Testis (tissue), 3 donors: ENCODE results near the gene THAP12. TPM values are rescaled to one million over a fixed set of nuclear protein-coding genes. Genes with fewer than 3 reads are reported as not detected.

Experiments used
- DNase-seq: peaks from one replicate; pipeline ENCODE4 v3.0.0-alpha.2; 2019
- H3K27ac ChIP-seq, 2 donors: fragments of 200-600 bp; sonication (generic); one replicate each; pipeline ENCODE4 v1.5.1; 2019
- H3K27me3 ChIP-seq: fragments of 200-600 bp; sonication (generic); one replicate; pipeline ENCODE4 v1.5.1; 2019
- H3K36me3 ChIP-seq: fragments of 200-600 bp; sonication (generic); one replicate; pipeline ENCODE4 v1.5.1; 2017; ENCODE audit warnings: low read depth; ENCODE audit errors: missing control alignments
- H3K4me1 ChIP-seq: fragments of 200-600 bp; sonication (generic); one replicate; pipeline ENCODE4 v1.5.1; 2019
- H3K4me3 ChIP-seq, 2 donors: fragments of 200-600 bp; sonication (generic); one replicate each; pipeline ENCODE4 v1.5.1; 2017 to 2019
- H3K9me3 ChIP-seq: fragments of 200-600 bp; sonication (generic); one replicate; pipeline ENCODE4 v1.5.1; 2017
- POLR2A ChIP-seq: fragments of 450-650 bp; IDR thresholded peaks from one replicate; pipeline ENCODE4 v1.6.1; 2017; ENCODE audit warnings: antibody characterized with exemption, mild to moderate bottlenecking, moderate library complexity
- WGBS, 2 donors: methylation state at CpG; one replicate each; pipeline ENCODE4 v1.1.5; 2018; 5-methylcytosine and 5-hydroxymethylcytosine counted together
- intact Hi-C: fragments of 100-400 bp; cut with DNase I; formaldehyde crosslinking; loops from one replicate; pipeline ENCODE4 v1.15.1; 2023; ENCODE audit warnings: low total_unique reads
- polyA plus RNA-seq: library from polyadenylated mRNA; stranded (reverse); fragments of 350-450 nt; fragmentation: Illumina TruSeq; extraction: RNeasy Lipid Tissue Mini Kit (QIAGEN cat#74804); gene quantifications from one replicate; pipeline ENCODE4 v1.2.3, GENCODE V29; 2014; ENCODE audit warnings: low read depth, low replicate concordance; ENCODE audit not compliant: insufficient read depth
- total RNA-seq, 2 donors: library from RNA; depleted of rRNA; stranded (reverse); fragments of >200 nt; gene quantifications; one replicate each; pipeline ENCODE4 v1.2.3, GENCODE V29; 2016
- TF ChIP-seq, protein P1 (sequence below), 3 experiments: fragments of 450-650 bp in 2 of 3; fragments of 200-600 bp in 1 of 3; sonication (generic) in 1 of 3; IDR thresholded peaks; one replicate each; pipeline ENCODE4 v1.5.1; 2016 to 2019; ENCODE audit warnings: antibody characterized with exemption in 3 of 3, mild to moderate bottlenecking in 2 of 3, moderate library complexity in 1 of 3

Gene THAP12
- total and polyA plus RNA-seq, 3 donors from 2014 or later = 37.7 to 41.0 (median 39.8) TPM

GRCh38 chr11:76369406-76369805, 11.5 kb downstream of the THAP12 start:
- no peak overlapping the region for H3K27ac ChIP-seq
- no peak overlapping the region for H3K4me3 ChIP-seq
- no peaks in the 10 kb centered on the region for H3K4me1 ChIP-seq
- intact Hi-C loops = no loop called here
- DNase-seq = no peak
- H3K36me3 ChIP-seq = no peaks in the 10 kb centered on the region
- no peaks in the 10 kb centered on the region for H3K27me3 ChIP-seq
- H3K9me3 ChIP-seq = no peaks in the 10 kb centered on the region
- no peak for TF ChIP-seq POLR2A
- TF ChIP-seq, protein P1, sequence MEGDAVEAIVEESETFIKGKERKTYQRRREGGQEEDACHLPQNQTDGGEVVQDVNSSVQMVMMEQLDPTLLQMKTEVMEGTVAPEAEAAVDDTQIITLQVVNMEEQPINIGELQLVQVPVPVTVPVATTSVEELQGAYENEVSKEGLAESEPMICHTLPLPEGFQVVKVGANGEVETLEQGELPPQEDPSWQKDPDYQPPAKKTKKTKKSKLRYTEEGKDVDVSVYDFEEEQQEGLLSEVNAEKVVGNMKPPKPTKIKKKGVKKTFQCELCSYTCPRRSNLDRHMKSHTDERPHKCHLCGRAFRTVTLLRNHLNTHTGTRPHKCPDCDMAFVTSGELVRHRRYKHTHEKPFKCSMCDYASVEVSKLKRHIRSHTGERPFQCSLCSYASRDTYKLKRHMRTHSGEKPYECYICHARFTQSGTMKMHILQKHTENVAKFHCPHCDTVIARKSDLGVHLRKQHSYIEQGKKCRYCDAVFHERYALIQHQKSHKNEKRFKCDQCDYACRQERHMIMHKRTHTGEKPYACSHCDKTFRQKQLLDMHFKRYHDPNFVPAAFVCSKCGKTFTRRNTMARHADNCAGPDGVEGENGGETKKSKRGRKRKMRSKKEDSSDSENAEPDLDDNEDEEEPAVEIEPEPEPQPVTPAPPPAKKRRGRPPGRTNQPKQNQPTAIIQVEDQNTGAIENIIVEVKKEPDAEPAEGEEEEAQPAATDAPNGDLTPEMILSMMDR (IDR thresholded peaks at IDR 0.05) = no peak
- WGBS, 2 donors = 84 to 85% methylated on average over 6 of the region's 6 CpGs

- TF ChIP-seq POLR2A = no peak
- TF ChIP-seq, protein P1 (IDR thresholded peaks at IDR 0.05) = no peak
- H3K36me3 ChIP-seq = no peaks in the 10 kb centered on the region
- H3K9me3 ChIP-seq = no peaks in the 10 kb centered on the region
- intact Hi-C loops = no loop called here
- H3K27me3 ChIP-seq = no peaks in the 10 kb centered on the region
- 52 to 63% methylated on average over 1 of the region's 1 CpG for WGBS, 2 donors
- no peak overlapping the region for H3K4me3 ChIP-seq
- H3K27ac ChIP-seq = no peak overlapping the region
- no peak for DNase-seq
- H3K4me1 ChIP-seq = no peaks in the 10 kb centered on the region
Measured at GRCh38 chr11:76368490-76368889, 12.4 kb downstream of the THAP12 start.

GRCh38 chr11:76365038-76365679, 15.8 kb downstream of the THAP12 start:
- TF ChIP-seq, protein P1 (IDR thresholded peaks at IDR 0.05) = no peak
- no peak for TF ChIP-seq POLR2A
- 69 to 84% methylated on average over 16 of the region's 16 CpGs for WGBS, 2 donors
- Histone ChIP-seq H3K27me3 (no peaks in the 10 kb centered on the region), H3K27ac (peak overlapping the region; percentile 36 to 56), H3K4me3 (no peak overlapping the region), H3K4me1 (no peaks in the 10 kb centered on the region), H3K9me3 (no peaks in the 10 kb centered on the region), H3K36me3 (no peaks in the 10 kb centered on the region)
- intact Hi-C loops = no loop called here
- peak; percentile 84 for DNase-seq

DNA sequence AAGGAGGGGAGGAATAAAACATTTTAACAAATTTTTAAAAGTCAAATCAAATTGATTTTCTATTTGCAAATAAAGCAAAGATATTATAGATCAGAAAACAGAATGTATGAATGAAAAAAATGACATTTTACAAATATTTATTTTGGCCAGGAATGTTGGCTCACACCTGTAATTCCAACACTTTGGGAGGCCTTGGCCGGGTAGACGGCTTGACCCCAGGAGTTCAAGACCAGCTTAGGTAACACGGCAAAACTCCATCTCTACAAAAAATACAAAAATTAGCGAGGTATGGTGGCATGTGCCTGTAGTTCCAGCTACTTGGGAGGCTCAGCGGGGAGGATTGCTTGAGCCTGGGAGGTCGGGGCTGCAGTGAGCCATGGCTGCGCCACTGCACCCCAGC, 18.2 kb downstream of the THAP12 start:
- TF ChIP-seq, protein P1 (IDR thresholded peaks at IDR 0.05) = no peak
- no peak for TF ChIP-seq POLR2A
- intact Hi-C loops = no loop called here
- WGBS, 2 donors = 94% methylated on average over 7 of the region's 7 CpGs

DNA sequence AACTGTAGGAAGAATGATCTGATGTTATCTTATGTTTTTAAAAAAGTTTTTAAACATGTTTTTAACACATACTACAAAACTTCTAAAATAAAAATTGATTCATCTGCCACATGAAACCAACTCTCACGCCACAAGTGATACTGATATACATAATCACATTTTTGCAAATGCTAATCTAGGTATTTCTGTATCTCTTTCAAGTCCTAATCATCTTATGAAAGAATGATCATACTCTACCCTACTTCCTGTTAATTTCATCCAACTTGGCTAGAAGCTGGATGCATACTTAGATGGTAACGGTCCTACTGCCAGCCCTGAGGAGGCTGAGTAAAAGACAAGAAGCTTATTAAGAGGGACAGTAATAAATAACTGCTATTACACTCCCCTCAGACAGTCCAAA, 19.2 kb downstream of the THAP12 start:
- no peak for DNase-seq
- TF ChIP-seq, protein P1 (IDR thresholded peaks at IDR 0.05) = no peak
- TF ChIP-seq POLR2A = no peak
- Histone ChIP-seq H3K36me3 (no peaks in the 10 kb centered on the region), H3K4me1 (no peaks in the 10 kb centered on the region), H3K9me3 (no peaks in the 10 kb centered on the region), H3K4me3 (no peak overlapping the region), H3K27me3 (no peaks in the 10 kb centered on the region), H3K27ac (no peak overlapping the region)
- intact Hi-C loops = no loop called here
- 57 to 66% methylated on average over 2 of the region's 2 CpGs for WGBS, 2 donors

More for the DNA sequence above, 18.2 kb downstream of the THAP12 start:
- H3K27ac ChIP-seq = no peak overlapping the region
- H3K4me1 ChIP-seq = no peaks in the 10 kb centered on the region
- H3K4me3 ChIP-seq = no peak overlapping the region
- no peaks in the 10 kb centered on the region for H3K27me3 ChIP-seq
- no peaks in the 10 kb centered on the region for H3K9me3 ChIP-seq
- no peak for DNase-seq
- no peaks in the 10 kb centered on the region for H3K36me3 ChIP-seq
